Right renal pelvis (tissue), 4 donors: ENCODE measurements around the gene USP7. TPM values are rescaled to one million over a fixed set of nuclear protein-coding genes. Genes with fewer than 3 reads are reported as not detected.
"Not testable (repeated sequence)": the region's sequence is repeated elsewhere in the genome, so short reads cannot be mapped to it uniquely, and the experiment has no call there.

Source experiments
- DNase-seq, 4 donors: peaks; one replicate each; pipeline ENCODE4 v3.0.0-alpha.2; 2013; ENCODE audit warnings: low read depth in 4 of 4, low spot score in 3 of 4, missing footprints in 1 of 4
- polyA plus RNA-seq, 4 donors: library from polyadenylated mRNA; unstranded; fragments of 120-200 nt; gene quantifications; one replicate each; pipeline ENCODE4 v1.2.1, GENCODE V29; 2013; ENCODE audit not compliant: insufficient read length in 4 of 4

Gene USP7
- polyA plus RNA-seq: 100 to 1,000 TPM; 112 to 133 (median 127) TPM

DNA sequence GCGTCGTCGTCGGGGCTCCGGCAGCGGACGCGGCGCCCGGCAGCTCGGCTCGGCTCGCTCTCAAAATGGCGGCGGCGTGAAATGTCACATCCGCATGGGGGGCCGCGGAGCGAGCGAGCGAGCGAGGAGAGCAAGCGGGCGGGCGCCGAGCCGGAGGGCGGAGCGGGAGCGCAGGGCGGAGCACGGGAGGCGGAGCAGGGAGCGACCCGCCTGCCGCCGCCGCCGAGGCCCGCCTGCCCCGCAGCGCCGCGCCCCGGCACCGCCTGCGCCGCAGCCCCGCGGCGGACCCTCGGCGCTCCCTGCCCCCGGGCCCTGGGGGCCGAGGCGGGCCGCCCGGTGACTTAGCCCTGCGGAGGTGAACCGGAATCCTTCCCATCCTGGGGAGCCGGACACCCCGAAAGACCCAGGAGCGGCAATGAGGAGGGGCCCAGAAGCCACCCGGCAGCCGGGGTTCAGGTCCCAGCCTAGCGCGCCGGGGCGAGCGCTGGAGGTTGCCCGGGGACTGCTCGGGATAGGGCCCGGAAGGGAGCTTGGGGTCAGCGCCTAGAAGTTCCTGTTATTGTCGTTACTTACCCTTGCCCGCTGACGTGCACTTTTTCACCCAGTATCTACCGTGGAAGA, at the start of gene USP7:
Gene USP7 (minus strand): TSS at position 86 of the 621 bp plus-strand sequence. CDS start 621 bp downstream, outside the sequence.
- peak; percentile 79 to 86 (median 82) for DNase-seq

DNA sequence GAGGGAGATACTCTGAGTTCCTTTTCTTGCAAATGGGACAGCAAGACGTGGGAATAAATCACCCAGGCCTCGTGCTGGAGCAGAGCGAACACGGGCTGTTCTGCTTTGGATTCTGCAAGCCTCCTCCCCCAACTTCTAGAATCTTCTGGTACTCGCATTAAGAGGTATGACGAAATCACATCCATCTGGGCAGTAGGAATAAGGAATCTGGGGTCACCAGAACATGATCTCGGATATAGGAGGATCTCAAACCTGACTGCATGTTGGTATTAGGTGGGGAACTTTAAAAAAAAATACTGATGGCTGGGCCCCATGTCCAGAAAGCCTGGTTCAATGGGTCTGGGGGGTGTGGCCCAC, 49.8 kb upstream of the USP7 start:
- no peak for DNase-seq

DNA sequence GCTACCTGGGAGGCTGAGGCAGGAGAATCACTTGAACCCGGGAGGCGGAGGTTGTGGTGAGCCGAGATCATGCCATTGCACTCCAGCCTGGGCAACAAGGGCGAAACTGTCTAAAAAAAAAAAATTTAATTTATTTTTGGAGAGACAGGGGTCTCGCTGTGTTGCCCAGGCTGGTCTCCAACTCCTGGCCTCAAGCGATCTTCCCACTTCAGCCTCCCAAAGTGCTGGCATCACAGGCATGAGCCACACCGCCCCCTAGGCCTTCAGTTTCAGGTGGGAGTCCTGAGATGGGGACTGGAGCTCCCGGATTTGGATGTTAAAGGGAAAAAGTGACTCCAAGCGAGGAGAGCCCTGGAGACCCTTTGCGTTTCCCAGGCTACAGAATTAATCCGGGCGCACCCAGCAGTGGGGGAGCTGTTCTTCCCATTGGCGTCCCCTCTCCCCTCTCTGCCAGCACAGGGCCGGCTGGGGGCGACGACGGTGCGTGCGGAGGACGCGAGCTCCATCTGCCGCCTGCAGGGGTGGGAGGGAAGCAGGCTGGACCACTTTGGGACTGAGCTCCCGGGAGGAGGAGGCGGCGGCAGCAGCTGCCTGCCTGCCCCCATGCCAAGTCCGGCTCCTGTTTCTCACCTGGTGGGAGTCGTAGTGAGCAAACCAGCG, 49.3 kb upstream of the USP7 start:
- no peak for DNase-seq

DNA sequence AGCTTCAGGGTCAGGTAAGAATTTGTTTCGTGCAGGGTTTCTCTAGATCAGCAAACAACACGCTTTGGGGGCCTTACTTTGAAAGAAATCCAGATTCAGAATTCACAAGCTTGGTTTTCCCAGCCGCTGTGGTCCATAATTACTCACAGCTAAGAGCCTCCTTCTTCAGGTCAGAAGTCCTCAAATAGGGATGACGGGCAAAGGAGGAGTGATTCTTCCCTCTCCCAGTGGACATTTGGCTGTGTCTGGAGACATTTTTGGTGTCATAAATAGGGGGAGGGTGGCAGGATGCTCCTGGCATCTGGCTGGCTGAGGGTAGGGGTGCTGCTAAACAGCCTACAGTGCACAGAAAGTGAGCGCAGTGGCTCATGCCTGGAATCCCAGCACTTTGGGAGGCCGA, 48.6 kb upstream of the USP7 start:
- DNase-seq: no peak

DNA sequence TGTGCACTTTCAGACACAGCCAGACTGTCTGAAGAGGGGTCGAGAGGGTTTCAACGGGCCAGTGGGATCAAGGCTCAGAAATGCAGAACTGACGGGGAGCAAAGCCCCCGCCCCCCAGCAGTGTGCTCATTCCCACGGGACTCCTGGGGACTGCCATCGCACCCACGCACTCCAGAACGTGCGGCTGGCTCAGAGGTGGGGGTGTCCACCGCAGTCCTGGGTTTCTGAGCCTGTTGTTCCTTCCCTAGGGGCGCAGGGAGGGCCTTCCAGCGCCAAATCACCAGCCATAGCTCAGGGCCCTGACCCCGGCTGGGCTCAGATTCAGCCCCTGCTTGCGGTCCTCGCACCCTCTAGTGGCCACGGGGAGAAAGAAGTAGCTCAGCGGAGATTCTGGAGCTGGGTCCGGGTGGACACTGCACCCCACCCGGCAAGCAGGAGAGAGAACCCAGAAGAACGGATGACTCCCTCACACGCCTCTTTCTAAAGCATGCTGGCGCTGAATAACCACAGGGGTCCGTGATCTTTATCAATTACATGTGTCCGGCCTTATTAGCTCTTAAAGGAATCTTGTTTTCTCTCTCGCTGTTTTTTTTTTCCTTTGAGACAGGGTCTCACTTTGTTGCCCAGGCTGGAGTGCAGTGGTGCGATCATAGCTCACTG, 45.0 kb upstream of the USP7 start:
- DNase-seq: peak; percentile 31 to 48 (median 38)

DNA sequence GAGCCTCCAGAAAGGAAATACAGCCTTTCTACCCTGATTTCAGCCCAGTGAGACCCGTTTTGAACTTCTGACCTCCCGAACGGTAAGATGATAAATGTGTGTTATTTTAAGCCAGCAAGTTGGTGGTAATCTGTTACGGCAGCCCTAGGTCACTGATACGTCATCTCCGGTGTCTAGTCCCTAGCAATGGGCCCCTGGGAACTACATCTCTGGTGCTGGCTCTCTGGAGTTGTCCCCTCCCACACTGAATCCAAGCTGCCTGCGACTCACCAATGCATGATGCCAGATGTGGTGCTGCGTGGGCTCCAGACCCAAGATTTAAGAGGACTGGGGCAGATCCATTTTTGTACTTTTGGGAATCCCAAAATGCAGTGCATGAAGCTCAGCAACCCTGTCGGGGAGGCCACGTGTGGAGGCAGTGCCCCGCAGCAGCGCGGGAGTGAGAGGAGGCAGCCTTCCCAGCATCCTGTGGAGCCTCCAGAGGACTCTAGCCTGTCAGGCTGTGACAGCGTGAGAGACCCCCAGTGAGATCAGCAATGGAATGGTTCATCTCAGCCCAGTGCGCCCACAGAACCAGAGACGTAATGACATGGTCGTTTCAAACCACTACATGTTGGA, 43.6 kb upstream of the USP7 start:
- no peak for DNase-seq

DNA sequence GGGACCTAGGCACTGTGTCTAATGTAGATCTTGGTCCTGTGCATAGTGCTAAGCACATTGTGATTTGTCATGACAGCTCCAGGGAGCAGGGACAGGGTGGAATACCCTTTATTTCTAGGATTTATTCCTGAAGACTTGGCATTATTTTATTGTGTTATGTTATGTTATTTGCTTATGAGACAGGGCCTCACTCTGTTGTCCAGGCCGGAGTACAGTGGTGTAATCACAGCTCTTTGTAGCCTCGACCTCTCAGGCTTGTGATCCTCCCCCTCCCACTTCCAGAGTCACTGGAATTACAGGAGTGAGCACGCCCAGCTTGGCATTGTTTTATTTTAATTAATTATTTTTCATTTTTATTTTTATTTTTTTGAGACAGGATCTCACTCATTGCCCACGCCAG, 40.5 kb upstream of the USP7 start:
- DNase-seq: no peak

DNA sequence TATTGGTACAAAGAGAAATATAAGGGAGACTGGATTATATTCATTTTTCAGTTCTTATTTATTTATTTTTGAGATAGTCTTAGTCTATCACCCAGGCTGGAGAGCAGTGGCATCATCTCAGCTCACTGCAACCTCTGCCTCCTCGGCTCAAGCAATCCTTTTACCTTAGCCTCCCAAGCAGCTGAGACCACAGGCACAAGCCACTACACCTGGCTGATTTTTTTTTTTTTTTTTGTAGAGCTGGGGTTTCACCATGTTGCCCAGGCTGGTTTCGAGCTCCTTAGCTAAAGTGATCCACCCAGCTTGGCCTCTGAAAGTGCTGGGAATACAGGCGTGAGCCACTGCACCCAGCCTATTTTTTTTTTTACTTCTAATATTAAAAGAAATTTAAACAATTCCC, 40.1 kb upstream of the USP7 start:
- no peak for DNase-seq

DNA sequence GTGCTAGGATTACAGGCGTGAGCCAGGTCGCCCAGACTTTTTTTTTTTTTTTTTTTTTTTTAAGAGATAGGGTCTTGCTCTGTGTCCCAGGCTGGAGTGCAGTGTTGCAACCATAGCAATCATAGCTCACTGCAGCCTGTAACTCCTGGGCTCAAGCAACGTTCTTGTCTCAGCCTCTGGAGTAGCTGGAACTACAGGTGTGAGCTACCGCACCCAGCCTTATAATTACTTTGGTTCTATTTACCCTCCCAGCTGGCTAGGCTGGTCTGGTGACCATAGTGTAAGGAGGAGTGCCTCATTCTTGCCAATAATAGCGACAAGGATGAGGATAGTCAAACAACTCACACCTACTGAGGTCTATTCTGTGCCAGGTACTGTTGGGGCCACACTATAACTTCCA, 39.6 kb upstream of the USP7 start:
- DNase-seq: no peak

DNA sequence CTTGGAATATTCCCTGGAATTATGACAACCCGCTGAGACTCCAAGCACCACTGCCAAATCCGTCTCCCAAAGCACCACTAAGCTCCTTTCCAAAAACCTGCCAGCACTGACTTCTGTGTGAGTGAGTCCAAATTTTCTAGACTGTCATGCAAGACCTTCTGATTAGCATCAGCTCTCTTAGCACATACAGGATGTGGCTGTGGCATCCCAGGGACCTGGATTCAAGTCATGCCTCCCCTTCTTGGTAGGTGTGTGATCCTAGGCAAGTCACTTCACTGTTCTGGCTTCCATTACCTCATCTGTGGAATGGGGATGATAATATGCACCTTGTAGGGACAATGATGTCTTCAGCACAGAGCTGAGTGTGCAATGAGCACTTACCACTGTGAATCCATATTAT, 38.3 kb upstream of the USP7 start:
- DNase-seq: no peak

DNA sequence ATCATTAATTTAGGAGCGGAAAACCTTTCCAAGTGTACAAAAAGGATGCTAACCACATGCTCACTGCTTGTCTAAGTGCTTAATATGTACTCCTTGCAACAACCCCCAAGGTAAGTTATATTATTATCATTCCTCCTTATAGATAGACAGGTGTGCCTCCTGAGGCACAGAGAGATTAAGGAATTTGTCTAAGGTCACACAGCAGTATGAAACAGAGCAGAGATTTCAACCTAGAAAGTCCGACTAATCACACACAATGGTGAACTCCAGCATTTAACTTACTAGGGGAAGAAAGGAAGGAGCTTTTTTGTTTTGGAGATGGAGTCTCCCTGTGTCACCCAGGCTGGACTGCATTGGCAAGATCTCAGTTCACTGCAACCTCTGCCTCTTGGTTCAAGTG, 37.0 kb upstream of the USP7 start:
- no peak for DNase-seq

DNA sequence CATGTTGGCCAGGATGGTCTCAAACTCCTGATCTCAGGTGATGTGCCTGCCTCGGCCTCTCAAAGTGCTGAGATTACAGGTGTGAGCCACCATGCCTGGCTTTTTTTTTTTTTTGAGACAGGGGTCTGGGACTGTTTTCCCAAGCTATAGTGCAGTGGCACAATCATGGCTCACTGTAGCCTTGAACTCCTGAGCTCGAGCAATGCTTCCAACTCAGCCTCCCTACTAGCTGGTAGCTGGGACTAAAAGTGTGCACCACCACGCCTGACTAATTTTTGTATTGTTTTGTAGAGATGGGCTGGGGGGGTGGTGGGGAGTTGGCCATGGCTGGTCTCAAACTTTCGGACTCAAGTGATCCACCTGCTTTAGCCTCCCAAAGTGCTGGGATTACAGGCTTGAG, 36.1 kb upstream of the USP7 start:
- no peak for DNase-seq

DNA sequence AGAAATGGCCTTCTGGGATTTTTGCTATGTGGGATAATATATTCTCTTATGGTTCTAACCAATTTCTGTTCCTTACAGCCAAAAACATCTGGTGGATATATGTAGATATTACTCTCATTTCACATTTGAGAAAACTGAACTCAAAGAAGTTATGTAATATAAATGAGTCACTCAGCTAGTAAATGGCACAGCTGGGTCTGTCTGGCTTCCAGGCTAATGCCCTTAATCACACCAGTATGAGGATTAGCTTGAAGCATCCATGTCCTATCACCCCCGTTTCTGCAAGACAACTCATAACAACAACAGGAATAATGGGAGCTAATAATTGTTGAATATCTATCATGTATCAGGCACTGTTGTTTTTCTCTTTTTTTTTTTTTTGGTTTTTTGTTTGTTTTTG, 34.4 kb upstream of the USP7 start:
- DNase-seq: no peak

DNA sequence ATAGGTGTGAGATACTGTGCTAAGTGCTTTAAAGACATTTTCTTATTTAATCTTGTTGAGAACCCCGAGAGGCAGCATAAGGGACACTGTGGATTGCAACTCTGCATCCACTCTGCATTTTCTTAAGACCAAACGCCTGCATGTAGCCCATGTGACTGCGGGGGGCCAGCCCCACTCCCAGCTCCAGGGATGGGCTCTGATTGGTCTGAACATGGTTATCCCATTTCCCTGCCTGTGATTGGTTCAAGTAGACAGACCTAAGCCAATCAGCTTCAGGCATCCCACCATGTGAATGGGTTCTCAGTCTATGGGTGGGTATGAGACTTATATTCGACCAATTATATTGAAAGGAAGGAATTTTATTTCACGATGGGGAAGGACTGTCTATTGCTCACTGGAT, 33.2 kb upstream of the USP7 start:
- DNase-seq: no peak

DNA sequence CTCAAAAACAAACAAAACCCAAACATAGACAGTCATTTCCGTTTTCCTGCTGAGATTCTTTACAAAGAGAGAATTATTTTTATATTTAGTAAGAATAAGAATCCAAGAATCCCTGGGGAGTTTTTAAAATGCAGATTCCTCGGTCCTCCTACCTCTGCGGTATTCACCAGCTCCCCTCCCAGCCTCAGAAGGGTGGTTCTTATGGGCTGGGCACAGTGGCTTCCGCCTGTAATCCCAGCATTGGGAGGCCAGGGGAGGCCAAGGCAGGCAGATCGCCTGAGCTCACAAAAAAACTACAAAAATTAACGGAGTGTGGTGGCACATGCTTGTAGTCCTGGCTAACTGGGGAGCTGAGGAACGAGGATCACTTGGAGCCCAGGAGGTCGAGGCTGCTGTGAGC, 26.7 kb upstream of the USP7 start:
- DNase-seq: no peak

DNA sequence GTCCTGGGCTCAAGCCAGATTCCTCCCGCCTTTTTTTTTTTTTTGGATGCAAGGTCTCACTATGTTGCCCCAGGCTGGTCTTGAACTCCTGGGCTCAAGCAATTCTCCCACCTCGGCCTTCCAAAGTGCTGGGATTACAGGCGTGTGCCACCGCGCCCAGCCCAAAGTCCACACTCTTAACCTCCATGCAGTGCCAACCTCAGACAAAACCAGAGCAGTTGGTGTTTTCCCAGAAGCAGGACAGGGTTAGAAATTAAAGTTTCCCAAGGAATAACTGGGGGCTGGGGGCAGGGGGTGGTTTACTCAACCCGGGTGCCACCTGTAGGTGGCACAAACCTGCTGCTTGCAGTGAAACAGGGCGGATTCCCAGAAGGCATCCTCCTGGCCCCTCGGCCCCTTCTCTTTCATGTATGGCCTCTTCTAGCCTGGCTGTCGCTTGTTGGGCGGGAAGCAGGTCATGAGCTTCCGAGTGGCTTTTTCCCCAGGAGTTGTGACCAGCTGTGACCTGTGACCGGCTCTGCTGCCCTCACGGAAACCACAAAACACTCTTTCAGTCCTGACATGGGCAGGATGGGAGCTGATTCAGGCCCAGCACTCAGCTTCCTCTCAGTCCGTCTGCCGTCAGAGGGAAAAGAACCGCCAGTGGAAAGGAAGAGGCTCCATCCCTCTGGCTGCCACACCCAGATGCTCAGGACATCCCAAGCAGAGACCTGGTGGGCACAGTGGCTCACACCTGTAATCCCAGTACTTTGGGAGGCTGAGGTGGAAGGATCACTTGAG, 25.6 kb upstream of the USP7 start:
- no peak for DNase-seq

DNA sequence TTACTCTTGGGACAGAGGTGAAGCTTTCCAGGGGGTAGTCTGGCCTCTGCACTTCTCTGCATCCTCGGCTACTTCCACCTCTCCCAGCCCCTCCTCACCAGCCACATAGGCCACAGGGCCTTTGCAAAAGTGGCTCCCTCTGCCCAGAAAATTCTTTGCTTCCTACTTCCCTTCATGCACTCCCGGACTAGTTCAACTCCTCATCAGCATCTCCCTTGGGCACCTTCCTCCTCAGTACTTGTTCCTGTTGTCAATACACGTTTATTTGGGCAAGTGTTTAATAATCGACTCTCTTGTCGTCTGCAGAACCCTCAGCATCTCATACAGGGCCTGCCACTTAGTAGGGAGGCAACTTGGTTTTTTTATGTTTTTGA, 23.1 kb upstream of the USP7 start:
- DNase-seq: no peak

DNA sequence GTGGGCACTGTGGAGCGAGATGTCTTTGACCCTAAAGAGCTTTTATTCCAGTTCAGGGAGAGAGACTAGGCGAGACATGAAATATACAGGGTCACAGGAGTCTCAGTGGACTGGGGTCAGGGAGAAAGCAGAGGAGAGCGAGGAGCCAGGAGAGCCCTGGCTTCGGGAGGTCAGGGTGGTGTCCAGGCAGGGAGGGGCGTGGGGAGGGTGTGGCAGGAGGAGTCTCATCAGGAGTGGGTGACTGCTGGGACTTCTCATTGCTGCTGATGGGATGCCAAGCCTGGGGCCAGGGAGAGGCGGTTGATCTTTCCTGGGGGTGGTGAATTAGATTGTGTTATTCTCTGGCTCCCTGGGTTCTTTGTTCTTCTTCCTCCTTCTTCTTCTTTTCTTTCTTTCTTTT, 22.4 kb upstream of the USP7 start:
- no peak for DNase-seq

DNA sequence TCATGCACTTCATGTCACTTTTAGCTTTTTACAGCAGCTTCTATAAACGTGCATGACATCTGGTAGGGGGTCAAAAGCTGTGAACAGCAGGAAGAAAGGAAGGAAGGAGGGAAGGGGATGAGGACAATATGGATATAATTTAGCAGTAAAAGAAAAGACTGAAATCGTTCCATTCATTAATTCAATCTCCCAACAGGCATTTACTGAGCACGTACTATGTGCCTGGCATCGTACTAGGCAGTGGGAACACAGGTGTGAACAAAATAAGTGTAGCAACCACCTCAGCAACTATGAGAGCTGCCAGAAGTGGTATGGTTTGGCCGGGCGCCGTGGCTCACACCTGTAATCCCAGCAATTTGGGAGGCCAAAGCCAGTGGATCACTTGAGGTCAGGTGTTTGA, 19.1 kb upstream of the USP7 start:
- no peak for DNase-seq

DNA sequence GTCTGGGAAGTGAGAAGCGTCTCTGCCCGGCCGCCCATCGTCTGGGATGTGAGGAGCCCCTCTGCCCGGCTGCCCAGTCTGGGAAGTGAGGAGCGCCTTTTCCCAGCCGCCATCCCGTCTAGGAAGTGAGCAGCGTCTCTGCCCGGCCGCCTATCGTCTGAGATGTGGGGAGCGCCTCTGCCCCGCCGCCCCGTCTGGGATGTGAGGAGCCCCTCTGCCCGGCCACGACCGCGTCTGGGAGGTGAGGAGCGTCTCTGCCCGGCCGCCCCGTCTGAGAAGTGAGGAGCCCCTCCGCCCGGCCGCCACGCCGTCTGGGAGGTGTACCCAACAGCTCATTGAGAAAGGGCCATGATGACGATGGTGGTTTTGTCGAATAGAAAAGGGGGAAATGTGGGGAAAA, 18.2 kb upstream of the USP7 start:
- DNase-seq: not testable (repeated sequence)

DNA sequence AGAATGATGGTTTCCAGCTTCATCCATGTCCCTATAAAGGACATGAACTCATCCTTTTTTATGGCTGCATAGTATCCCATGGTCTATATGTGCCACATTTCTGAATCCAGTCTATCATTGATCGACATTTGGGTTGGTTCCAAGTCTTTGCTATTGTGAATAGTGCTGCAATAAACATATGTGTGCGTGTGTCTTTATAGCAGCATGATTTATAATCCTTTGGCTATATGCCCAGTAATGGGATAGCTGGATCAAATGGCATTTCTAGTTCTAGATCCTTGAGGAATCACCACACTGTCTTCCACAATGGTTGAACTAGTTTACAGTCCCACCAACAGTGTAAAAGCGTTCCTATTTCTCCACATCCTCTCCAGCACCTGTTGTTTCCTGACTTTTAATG, 12.5 kb upstream of the USP7 start:
- not testable (repeated sequence) for DNase-seq
